Astrocyte (in vitro differentiated cells and primary cell): ENCODE results near the gene MRPL33. TPM values are rescaled to one million over a fixed set of nuclear protein-coding genes. Genes with fewer than 3 reads are reported as not detected.

Source experiments
- DNase-seq: peaks from one replicate; pipeline ENCODE4 v3.0.0-alpha.2; 2010; ENCODE audit warnings: low read depth
- FAIRE-seq: peaks from 2 replicates; lab custom pipeline; 2011; peaks lifted over from hg19 to GRCh38; lab: Jason Lieb, UNC
- H2AFZ ChIP-seq: 2 replicates; pipeline ENCODE4 v1.6.0; 2012; ENCODE audit warnings: low read depth, low read length, inconsistent platforms
- H3K27ac ChIP-seq: 2 replicates; pipeline ENCODE4 v1.5.1; 2011; ENCODE audit warnings: low read depth, low read length, inconsistent platforms
- H3K27me3 ChIP-seq: 2 replicates; pipeline ENCODE4 v1.6.0; 2011; ENCODE audit warnings: low read length, inconsistent platforms; ENCODE audit not compliant: insufficient read depth
- H3K36me3 ChIP-seq: 2 replicates; pipeline ENCODE4 v1.5.1; 2011; ENCODE audit warnings: low read length, inconsistent platforms; ENCODE audit not compliant: insufficient read depth
- H3K4me1 ChIP-seq: 2 replicates; pipeline ENCODE4 v1.5.1; 2011; ENCODE audit warnings: low read length, inconsistent platforms; ENCODE audit not compliant: insufficient read depth
- H3K4me2 ChIP-seq: 2 replicates; pipeline ENCODE4 v1.6.0; 2012; ENCODE audit warnings: low read length, inconsistent platforms
- H3K4me3 ChIP-seq: 2 replicates; pipeline ENCODE4 v1.5.1; 2011; ENCODE audit warnings: low read depth, mild to moderate bottlenecking, low read length, inconsistent platforms; ENCODE audit not compliant: insufficient read depth
- H3K79me2 ChIP-seq: 2 replicates; pipeline ENCODE4 v1.6.0; 2012; ENCODE audit warnings: mild to moderate bottlenecking, low read length, inconsistent platforms; ENCODE audit not compliant: insufficient read depth
- H3K9ac ChIP-seq: 2 replicates; pipeline ENCODE4 v1.6.0; 2012; ENCODE audit warnings: mild to moderate bottlenecking, low read length, inconsistent platforms
- H3K9me3 ChIP-seq: 2 replicates; pipeline ENCODE4 v1.5.1; 2012; ENCODE audit warnings: low read depth, mild to moderate bottlenecking, low read length, inconsistent platforms; ENCODE audit not compliant: insufficient read depth
- H4K20me1 ChIP-seq: 2 replicates; pipeline ENCODE4 v1.6.0; 2012; ENCODE audit warnings: low read length, inconsistent platforms; ENCODE audit not compliant: insufficient read depth
- H3K27ac Mint-ChIP-seq: one replicate; pipeline ENCODE4 v1.8.0; 2021; ENCODE audit warnings: mild to moderate bottlenecking, mixed read lengths; ENCODE audit not compliant: unreplicated experiment
- H3K27me3 Mint-ChIP-seq: one replicate; pipeline ENCODE4 v1.8.0; 2021; ENCODE audit warnings: low read depth, mixed read lengths; ENCODE audit not compliant: unreplicated experiment
- H3K36me3 Mint-ChIP-seq: one replicate; pipeline ENCODE4 v1.8.0; 2021; ENCODE audit warnings: low read depth, mixed read lengths; ENCODE audit not compliant: unreplicated experiment
- H3K4me1 Mint-ChIP-seq: one replicate; pipeline ENCODE4 v1.8.0; 2021; ENCODE audit warnings: low read depth, mixed read lengths; ENCODE audit not compliant: unreplicated experiment
- H3K4me3 Mint-ChIP-seq: one replicate; pipeline ENCODE4 v1.8.0; 2021; ENCODE audit warnings: mild to moderate bottlenecking, moderate library complexity, mixed read lengths; ENCODE audit not compliant: unreplicated experiment
- H3K9me3 Mint-ChIP-seq: one replicate; pipeline ENCODE4 v1.8.0; 2021; ENCODE audit warnings: mild to moderate bottlenecking, mixed read lengths; ENCODE audit not compliant: unreplicated experiment
- EZH2 ChIP-seq: IDR thresholded peaks from 2 replicates; pipeline ENCODE4 v1.6.1; 2012; ENCODE audit warnings: mild to moderate bottlenecking, low read length, inconsistent platforms; ENCODE audit not compliant: insufficient read depth
- total RNA-seq: library from RNA; stranded (reverse); gene quantifications from 2 replicates; pipeline ENCODE4 v1.2.1, GENCODE V29; 2021
- TF ChIP-seq, protein P1 (sequence below): IDR thresholded peaks from 2 replicates; pipeline ENCODE4 v1.5.1; 2011; ENCODE audit warnings: low read depth, mild to moderate bottlenecking, inconsistent platforms, low read length, moderate library complexity; ENCODE audit not compliant: insufficient read depth

Gene MRPL33
- total RNA-seq, 1 donor from 2014 or later = 85.3 TPM

DNA sequence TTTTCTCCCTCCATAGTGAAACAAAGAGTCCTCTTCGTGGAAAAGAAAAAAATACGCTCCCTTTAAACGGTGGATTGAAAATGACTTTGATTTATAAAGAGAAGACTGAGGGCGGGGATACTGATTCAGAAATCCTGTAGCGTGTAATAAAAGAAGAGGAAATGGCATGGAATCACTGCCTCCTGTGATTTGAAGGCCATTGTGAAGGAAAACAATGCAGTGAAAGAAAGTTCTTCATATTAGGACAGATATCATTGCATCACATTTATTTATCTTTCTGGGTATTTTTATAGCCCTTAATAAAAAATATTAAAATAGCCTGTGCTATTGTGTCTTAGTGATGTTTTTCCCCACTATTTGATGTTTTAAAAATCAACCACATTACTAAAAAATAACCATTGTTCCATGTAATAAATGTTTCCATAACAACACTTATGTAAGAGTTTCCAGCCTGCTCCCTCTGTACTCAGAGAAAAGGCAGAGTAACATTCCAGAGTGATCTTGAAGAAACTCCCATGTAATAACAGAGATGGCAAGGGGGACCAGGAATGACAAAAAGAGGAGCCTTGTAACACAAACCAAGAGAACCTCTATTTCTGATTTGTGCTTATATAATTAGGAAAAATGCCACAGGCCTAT, 8.0 kb downstream of the MRPL33 start:
- Mint-ChIP-seq H3K27ac (no peak overlapping the region), H3K27me3 (no peaks in the 10 kb centered on the region), H3K4me1 (peaks cover 23% of the 10 kb centered on the region), H3K36me3 (peaks cover 17% of the 10 kb centered on the region), H3K4me3 (no peak overlapping the region), H3K9me3 (no peaks in the 10 kb centered on the region)
- Histone ChIP-seq H3K27me3 (no peaks in the 10 kb centered on the region), H3K4me3 (no peak overlapping the region), H2AFZ (no peak overlapping the region), H3K36me3 (peaks cover 4% of the 10 kb centered on the region), H4K20me1 (peaks cover 7% of the 10 kb centered on the region), H3K79me2 (peaks cover 59% of the 10 kb centered on the region), H3K4me2 (no peak overlapping the region), H3K27ac (no peak overlapping the region), H3K4me1 (peaks cover 3% of the 10 kb centered on the region), H3K9me3 (no peaks in the 10 kb centered on the region), H3K9ac (no peak overlapping the region)
- FAIRE-seq (no peak), DNase-seq (no peak)
- TF ChIP-seq, protein P1, sequence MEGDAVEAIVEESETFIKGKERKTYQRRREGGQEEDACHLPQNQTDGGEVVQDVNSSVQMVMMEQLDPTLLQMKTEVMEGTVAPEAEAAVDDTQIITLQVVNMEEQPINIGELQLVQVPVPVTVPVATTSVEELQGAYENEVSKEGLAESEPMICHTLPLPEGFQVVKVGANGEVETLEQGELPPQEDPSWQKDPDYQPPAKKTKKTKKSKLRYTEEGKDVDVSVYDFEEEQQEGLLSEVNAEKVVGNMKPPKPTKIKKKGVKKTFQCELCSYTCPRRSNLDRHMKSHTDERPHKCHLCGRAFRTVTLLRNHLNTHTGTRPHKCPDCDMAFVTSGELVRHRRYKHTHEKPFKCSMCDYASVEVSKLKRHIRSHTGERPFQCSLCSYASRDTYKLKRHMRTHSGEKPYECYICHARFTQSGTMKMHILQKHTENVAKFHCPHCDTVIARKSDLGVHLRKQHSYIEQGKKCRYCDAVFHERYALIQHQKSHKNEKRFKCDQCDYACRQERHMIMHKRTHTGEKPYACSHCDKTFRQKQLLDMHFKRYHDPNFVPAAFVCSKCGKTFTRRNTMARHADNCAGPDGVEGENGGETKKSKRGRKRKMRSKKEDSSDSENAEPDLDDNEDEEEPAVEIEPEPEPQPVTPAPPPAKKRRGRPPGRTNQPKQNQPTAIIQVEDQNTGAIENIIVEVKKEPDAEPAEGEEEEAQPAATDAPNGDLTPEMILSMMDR = no peak
- TF ChIP-seq EZH2 = no peak

DNA sequence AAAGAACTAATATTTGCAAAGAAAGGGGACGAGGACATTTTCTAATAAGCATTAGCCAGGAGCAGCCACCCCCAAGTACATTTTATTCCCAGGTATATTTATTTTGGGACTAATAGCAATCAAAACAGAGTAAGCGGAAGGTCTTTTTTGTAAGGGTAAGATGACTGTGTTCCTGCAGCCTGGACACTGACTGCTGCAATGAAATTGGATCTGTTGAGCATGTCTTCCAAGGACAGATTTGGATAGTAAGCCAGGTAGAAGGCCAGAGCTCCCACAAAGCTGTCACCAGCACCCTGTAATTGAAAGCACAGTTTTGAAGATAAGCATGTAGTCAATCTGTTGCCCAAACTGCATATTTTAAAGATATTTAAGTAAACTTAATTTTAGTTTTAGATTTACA, 10.0 kb downstream of the MRPL33 start:
- H3K36me3 Mint-ChIP-seq = peaks cover 16% of the 10 kb centered on the region

More for the DNA sequence above, 10.0 kb downstream of the MRPL33 start:
- DNase-seq (no peak), FAIRE-seq (no peak)
- H3K79me2 ChIP-seq = peaks cover 42% of the 10 kb centered on the region
- H3K9ac ChIP-seq = no peak overlapping the region
- peaks cover 2% of the 10 kb centered on the region for H3K36me3 ChIP-seq
- H2AFZ ChIP-seq = no peak overlapping the region
- no peak overlapping the region for H3K4me2 ChIP-seq
- H3K4me3 ChIP-seq = no peak overlapping the region
- no peaks in the 10 kb centered on the region for H3K27me3 ChIP-seq
- Mint-ChIP-seq H3K4me1 (peaks cover 11% of the 10 kb centered on the region), H3K4me3 (no peak overlapping the region), H3K9me3 (no peaks in the 10 kb centered on the region), H3K27me3 (no peaks in the 10 kb centered on the region), H3K27ac (no peak overlapping the region)
- peaks cover 3% of the 10 kb centered on the region for H3K4me1 ChIP-seq
- no peak for TF ChIP-seq EZH2
- TF ChIP-seq, protein P1 = no peak
- H3K9me3 ChIP-seq = no peaks in the 10 kb centered on the region
- H3K27ac ChIP-seq = no peak overlapping the region
- peaks cover 5% of the 10 kb centered on the region for H4K20me1 ChIP-seq
